Activated naive CD4-positive, alpha-beta T cell treated with anti-CD3 and anti-CD28 coated beads, Interleukin-2, amount 50 U/mL, for 24 hours (primary cell): ENCODE results near the gene CTAGE1.

Source experiments
- H3K27ac Mint-ChIP-seq: one replicate; pipeline ENCODE4 v1.8.0; 2021; ENCODE audit warnings: mild to moderate bottlenecking, mixed read lengths
- H3K27me3 Mint-ChIP-seq: one replicate; pipeline ENCODE4 v1.8.0; 2021; ENCODE audit warnings: mixed read lengths
- H3K36me3 Mint-ChIP-seq: one replicate; pipeline ENCODE4 v1.8.0; 2021; ENCODE audit warnings: mixed read lengths
- H3K4me1 Mint-ChIP-seq: one replicate; pipeline ENCODE4 v1.8.0; 2021; ENCODE audit warnings: mixed read lengths
- H3K4me3 Mint-ChIP-seq: one replicate; pipeline ENCODE4 v1.8.0; 2021; ENCODE audit warnings: mild to moderate bottlenecking, mixed read lengths
- H3K9me3 Mint-ChIP-seq: one replicate; pipeline ENCODE4 v1.8.0; 2021; ENCODE audit warnings: mixed read lengths

The CTAGE1 gene

GRCh38 chr18:22447792-22448191 lies 30.1 kb upstream of the CTAGE1 start:
- no peaks in the 10 kb centered on the region for H3K4me1 Mint-ChIP-seq
- peaks cover 11% of the 10 kb centered on the region for H3K9me3 Mint-ChIP-seq
- H3K27me3 Mint-ChIP-seq, result peaks cover 2% of the 10 kb centered on the region
- no peak overlapping the region for H3K27ac Mint-ChIP-seq
- H3K36me3 Mint-ChIP-seq, result no peaks in the 10 kb centered on the region
- no peak overlapping the region for H3K4me3 Mint-ChIP-seq

GRCh38 chr18:22446911-22447310 lies 29.2 kb upstream of the CTAGE1 start:
- Mint-ChIP-seq H3K4me1 (no peaks in the 10 kb centered on the region), H3K27ac (no peak overlapping the region), H3K36me3 (no peaks in the 10 kb centered on the region)

GRCh38 chr18:22446325-22446724 lies 28.6 kb upstream of the CTAGE1 start:
- Mint-ChIP-seq H3K4me3 (no peak overlapping the region), H3K36me3 (no peaks in the 10 kb centered on the region), H3K4me1 (no peaks in the 10 kb centered on the region), H3K27me3 (peaks cover 2% of the 10 kb centered on the region), H3K27ac (no peak overlapping the region), H3K9me3 (peaks cover 11% of the 10 kb centered on the region)

More at GRCh38 chr18:22446911-22447310, 29.2 kb upstream of the CTAGE1 start:
- H3K9me3 Mint-ChIP-seq, result peaks cover 11% of the 10 kb centered on the region
- H3K4me3 Mint-ChIP-seq, result no peak overlapping the region
- peaks cover 2% of the 10 kb centered on the region for H3K27me3 Mint-ChIP-seq

- H3K36me3 Mint-ChIP-seq, result no peaks in the 10 kb centered on the region
- no peaks in the 10 kb centered on the region for H3K4me1 Mint-ChIP-seq
- no peak overlapping the region for H3K27ac Mint-ChIP-seq
- no peak overlapping the region for H3K4me3 Mint-ChIP-seq
- no peaks in the 10 kb centered on the region for H3K9me3 Mint-ChIP-seq
- H3K27me3 Mint-ChIP-seq, result peaks cover 2% of the 10 kb centered on the region
These were observed 23.9 kb upstream of the CTAGE1 start for GRCh38 chr18:22441638-22442037.

GRCh38 chr18:22439447-22439846 lies 21.7 kb upstream of the CTAGE1 start:
- H3K4me3 Mint-ChIP-seq, result no peak overlapping the region

GRCh38 chr18:22436136-22436535 lies 18.4 kb upstream of the CTAGE1 start:
- Mint-ChIP-seq H3K36me3 (no peaks in the 10 kb centered on the region), H3K27ac (no peak overlapping the region), H3K4me3 (no peak overlapping the region)

More at GRCh38 chr18:22439447-22439846, 21.7 kb upstream of the CTAGE1 start:
- H3K9me3 Mint-ChIP-seq, result no peaks in the 10 kb centered on the region
- H3K27me3 Mint-ChIP-seq, result no peaks in the 10 kb centered on the region
- no peak overlapping the region for H3K27ac Mint-ChIP-seq
- H3K4me1 Mint-ChIP-seq, result no peaks in the 10 kb centered on the region
- no peaks in the 10 kb centered on the region for H3K36me3 Mint-ChIP-seq

GRCh38 chr18:22434973-22435608 lies 17.4 kb upstream of the CTAGE1 start:
- Mint-ChIP-seq H3K27ac (no peak overlapping the region), H3K4me1 (no peaks in the 10 kb centered on the region), H3K4me3 (no peak overlapping the region), H3K27me3 (no peaks in the 10 kb centered on the region), H3K36me3 (no peaks in the 10 kb centered on the region), H3K9me3 (no peaks in the 10 kb centered on the region)

More at GRCh38 chr18:22436136-22436535, 18.4 kb upstream of the CTAGE1 start:
- Mint-ChIP-seq H3K9me3 (no peaks in the 10 kb centered on the region), H3K4me1 (no peaks in the 10 kb centered on the region), H3K27me3 (no peaks in the 10 kb centered on the region)

- Mint-ChIP-seq H3K9me3 (no peaks in the 10 kb centered on the region), H3K27me3 (no peaks in the 10 kb centered on the region), H3K27ac (no peak overlapping the region), H3K4me3 (no peak overlapping the region), H3K36me3 (no peaks in the 10 kb centered on the region), H3K4me1 (no peaks in the 10 kb centered on the region)
These were observed 16.2 kb upstream of the CTAGE1 start for GRCh38 chr18:22433956-22434355.

GRCh38 chr18:22432657-22433137 lies 15.0 kb upstream of the CTAGE1 start:
- no peaks in the 10 kb centered on the region for H3K27me3 Mint-ChIP-seq
- no peaks in the 10 kb centered on the region for H3K4me1 Mint-ChIP-seq
- no peak overlapping the region for H3K4me3 Mint-ChIP-seq
- no peaks in the 10 kb centered on the region for H3K9me3 Mint-ChIP-seq
- no peaks in the 10 kb centered on the region for H3K36me3 Mint-ChIP-seq
- H3K27ac Mint-ChIP-seq, result no peak overlapping the region

GRCh38 chr18:22429564-22429963 lies 11.8 kb upstream of the CTAGE1 start:
- no peaks in the 10 kb centered on the region for H3K4me1 Mint-ChIP-seq
- no peak overlapping the region for H3K27ac Mint-ChIP-seq
- no peak overlapping the region for H3K4me3 Mint-ChIP-seq
- H3K36me3 Mint-ChIP-seq, result no peaks in the 10 kb centered on the region
- H3K9me3 Mint-ChIP-seq, result no peaks in the 10 kb centered on the region
- no peaks in the 10 kb centered on the region for H3K27me3 Mint-ChIP-seq

- H3K36me3 Mint-ChIP-seq, result no peaks in the 10 kb centered on the region
- H3K4me1 Mint-ChIP-seq, result no peaks in the 10 kb centered on the region
- H3K9me3 Mint-ChIP-seq, result no peaks in the 10 kb centered on the region
- H3K4me3 Mint-ChIP-seq, result no peak overlapping the region
- no peaks in the 10 kb centered on the region for H3K27me3 Mint-ChIP-seq
- H3K27ac Mint-ChIP-seq, result no peak overlapping the region
These were observed 11.0 kb upstream of the CTAGE1 start for GRCh38 chr18:22428672-22429071.

GRCh38 chr18:22427822-22428549 lies 10.3 kb upstream of the CTAGE1 start:
- Mint-ChIP-seq H3K9me3 (no peaks in the 10 kb centered on the region), H3K4me3 (no peak overlapping the region), H3K4me1 (no peaks in the 10 kb centered on the region), H3K27me3 (no peaks in the 10 kb centered on the region), H3K27ac (no peak overlapping the region), H3K36me3 (no peaks in the 10 kb centered on the region)

- no peak overlapping the region for H3K4me3 Mint-ChIP-seq
- H3K4me1 Mint-ChIP-seq, result no peaks in the 10 kb centered on the region
- no peaks in the 10 kb centered on the region for H3K27me3 Mint-ChIP-seq
- peaks cover 5% of the 10 kb centered on the region for H3K9me3 Mint-ChIP-seq
- no peak overlapping the region for H3K27ac Mint-ChIP-seq
- no peaks in the 10 kb centered on the region for H3K36me3 Mint-ChIP-seq
These were observed 6.8 kb upstream of the CTAGE1 start for GRCh38 chr18:22424565-22424963.

- peaks cover 5% of the 10 kb centered on the region for H3K9me3 Mint-ChIP-seq
- H3K27me3 Mint-ChIP-seq, result no peaks in the 10 kb centered on the region
- H3K4me3 Mint-ChIP-seq, result no peak overlapping the region
- no peaks in the 10 kb centered on the region for H3K36me3 Mint-ChIP-seq
- H3K4me1 Mint-ChIP-seq, result no peaks in the 10 kb centered on the region
- H3K27ac Mint-ChIP-seq, result no peak overlapping the region
These were observed 6.3 kb upstream of the CTAGE1 start for GRCh38 chr18:22423878-22424564.

- H3K4me1 Mint-ChIP-seq, result no peaks in the 10 kb centered on the region
These were observed 5.3 kb upstream of the CTAGE1 start for GRCh38 chr18:22422909-22423548.

More at GRCh38 chr18:22422909-22423548, 5.3 kb upstream of the CTAGE1 start:
- H3K27ac Mint-ChIP-seq, result no peak overlapping the region
- no peak overlapping the region for H3K4me3 Mint-ChIP-seq
- peaks cover 3% of the 10 kb centered on the region for H3K27me3 Mint-ChIP-seq
- H3K9me3 Mint-ChIP-seq, result peaks cover 5% of the 10 kb centered on the region
- no peaks in the 10 kb centered on the region for H3K36me3 Mint-ChIP-seq
